SJCRH30 (cell line): Measurements from ENCODE around the gene PJA2. TPM values are rescaled to one million over a fixed set of nuclear protein-coding genes. Genes with fewer than 3 reads are reported as not detected.
A peak's percentile ranks its signal among the peaks of the same experiment; 100 is the strongest.
"Not testable (repeated sequence)": the region's sequence is repeated elsewhere in the genome, so short reads cannot be mapped to it uniquely, and the experiment has no call there.

Source experiments
- DNase-seq, 2 experiments: peaks; one replicate each; pipeline ENCODE4 v3.0.0-alpha.2; 2015 to 2020
- H3K27ac ChIP-seq: fragments of 250-450 bp; sonication (Bioruptor Pico); 2 replicates; pipeline ENCODE4 v1.5.1; 2020; ENCODE audit warnings: mild to moderate bottlenecking, moderate library complexity
- H3K27me3 ChIP-seq: fragments of 250-450 bp; sonication (Bioruptor Pico); 2 replicates; pipeline ENCODE4 v1.5.1; 2020; ENCODE audit warnings: mild to moderate bottlenecking, moderate library complexity
- H3K36me3 ChIP-seq: fragments of 250-450 bp; sonication (Bioruptor Pico); 2 replicates; pipeline ENCODE4 v1.5.1; 2020; ENCODE audit warnings: mild to moderate bottlenecking, moderate library complexity
- H3K4me1 ChIP-seq: fragments of 250-450 bp; sonication (Bioruptor Pico); 2 replicates; pipeline ENCODE4 v1.5.1; 2020; ENCODE audit warnings: mild to moderate bottlenecking, moderate library complexity
- H3K4me3 ChIP-seq: fragments of 250-450 bp; sonication (Bioruptor Pico); 2 replicates; pipeline ENCODE4 v1.5.1; 2020; ENCODE audit warnings: mild to moderate bottlenecking, moderate library complexity
- H3K9me3 ChIP-seq: fragments of 250-450 bp; sonication (Bioruptor Pico); replicated peaks from 2 replicates; pipeline ENCODE4 v1.5.1; 2020; ENCODE audit warnings: mild to moderate bottlenecking, moderate library complexity
- total RNA-seq: library from RNA; depleted of rRNA; stranded (reverse); fragments of >200 nt; shearing (Covaris generic); gene quantifications from 2 replicates; pipeline ENCODE4 v1.2.3, GENCODE V29; 2014; rRNA removed

PJA2 gene, protein sequence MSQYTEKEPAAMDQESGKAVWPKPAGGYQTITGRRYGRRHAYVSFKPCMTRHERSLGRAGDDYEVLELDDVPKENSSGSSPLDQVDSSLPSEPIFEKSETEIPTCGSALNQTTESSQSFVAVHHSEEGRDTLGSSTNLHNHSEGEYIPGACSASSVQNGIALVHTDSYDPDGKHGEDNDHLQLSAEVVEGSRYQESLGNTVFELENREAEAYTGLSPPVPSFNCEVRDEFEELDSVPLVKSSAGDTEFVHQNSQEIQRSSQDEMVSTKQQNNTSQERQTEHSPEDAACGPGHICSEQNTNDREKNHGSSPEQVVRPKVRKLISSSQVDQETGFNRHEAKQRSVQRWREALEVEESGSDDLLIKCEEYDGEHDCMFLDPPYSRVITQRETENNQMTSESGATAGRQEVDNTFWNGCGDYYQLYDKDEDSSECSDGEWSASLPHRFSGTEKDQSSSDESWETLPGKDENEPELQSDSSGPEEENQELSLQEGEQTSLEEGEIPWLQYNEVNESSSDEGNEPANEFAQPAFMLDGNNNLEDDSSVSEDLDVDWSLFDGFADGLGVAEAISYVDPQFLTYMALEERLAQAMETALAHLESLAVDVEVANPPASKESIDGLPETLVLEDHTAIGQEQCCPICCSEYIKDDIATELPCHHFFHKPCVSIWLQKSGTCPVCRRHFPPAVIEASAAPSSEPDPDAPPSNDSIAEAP
- total RNA-seq = 58.0 and 67.1 TPM in 2 replicates

DNA sequence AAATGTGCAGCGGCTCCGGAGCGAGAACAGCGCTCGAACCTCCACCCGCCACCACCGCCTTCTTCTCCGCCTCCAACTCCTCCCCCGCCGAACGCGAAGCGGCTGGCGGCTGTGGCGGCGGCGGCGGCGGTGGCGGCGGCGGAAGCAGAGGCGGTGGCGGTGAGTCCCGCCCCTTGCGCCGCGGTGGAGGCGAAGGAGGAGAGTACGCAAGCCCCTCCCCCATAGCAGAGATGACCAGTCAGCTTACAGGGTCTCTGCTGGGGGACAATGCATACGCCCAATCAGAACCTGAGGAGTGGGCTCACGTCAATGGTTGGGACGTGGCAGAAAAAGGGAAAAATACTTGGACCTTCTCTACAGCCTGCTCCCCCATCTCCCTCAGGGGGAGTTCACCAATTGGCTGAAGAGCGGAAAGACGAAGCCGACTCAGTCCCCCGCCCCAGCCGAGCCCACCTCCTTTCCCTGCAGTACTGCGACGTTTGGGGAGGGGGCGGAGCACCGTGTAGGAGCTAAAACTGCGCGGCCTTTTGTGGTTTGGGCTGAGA, at the start of gene PJA2:
TSS of gene PJA2 (minus strand) at position 131 of the 545 bp plus-strand sequence. CDS start 26,541 bp downstream, outside the sequence.
- peak; percentile 99 for DNase-seq
- Histone ChIP-seq H3K4me3 (peak within 1 kb of the TSS; percentile 93), H3K36me3 (no peaks in the 10 kb centered on the region), H3K27me3 (no peaks in the 10 kb centered on the region), H3K4me1 (peaks cover 29% of the 10 kb centered on the region), H3K27ac (peak within 1 kb of the TSS; percentile 85), H3K9me3 (no peaks in the 10 kb centered on the region)

DNA sequence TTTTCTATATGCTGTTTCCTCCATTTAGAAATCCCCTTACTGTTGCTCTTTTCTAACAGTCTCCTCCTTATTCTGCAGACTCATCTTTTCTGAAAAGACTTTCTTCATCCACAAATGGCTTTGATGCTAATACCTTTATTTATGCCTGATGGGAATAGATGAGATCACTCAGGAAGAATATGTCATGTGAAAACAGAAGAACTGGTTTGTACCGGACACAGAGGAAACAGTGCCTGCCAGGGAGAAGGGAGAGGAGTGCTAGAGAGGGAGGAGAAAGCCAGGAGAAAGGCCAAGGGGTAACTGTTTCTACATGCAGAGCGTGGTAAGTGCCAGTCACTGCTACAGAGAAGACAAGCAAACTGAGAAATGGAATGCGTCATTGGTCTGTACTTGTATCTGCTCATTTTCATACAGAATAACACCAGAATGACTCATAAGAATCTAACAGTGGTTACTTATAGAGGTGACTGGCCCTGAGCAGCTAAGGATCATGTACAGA, 45.9 kb upstream of the PJA2 start:
- no peak overlapping the region for H3K4me3 ChIP-seq
- no peaks in the 10 kb centered on the region for H3K36me3 ChIP-seq
- no peaks in the 10 kb centered on the region for H3K9me3 ChIP-seq
- H3K4me1 ChIP-seq = no peaks in the 10 kb centered on the region
- peak; percentile 37 to 49 for DNase-seq
- H3K27ac ChIP-seq = peak overlapping the region; percentile 3; the same call in 1 of the 2 replicates
- no peaks in the 10 kb centered on the region for H3K27me3 ChIP-seq

DNA sequence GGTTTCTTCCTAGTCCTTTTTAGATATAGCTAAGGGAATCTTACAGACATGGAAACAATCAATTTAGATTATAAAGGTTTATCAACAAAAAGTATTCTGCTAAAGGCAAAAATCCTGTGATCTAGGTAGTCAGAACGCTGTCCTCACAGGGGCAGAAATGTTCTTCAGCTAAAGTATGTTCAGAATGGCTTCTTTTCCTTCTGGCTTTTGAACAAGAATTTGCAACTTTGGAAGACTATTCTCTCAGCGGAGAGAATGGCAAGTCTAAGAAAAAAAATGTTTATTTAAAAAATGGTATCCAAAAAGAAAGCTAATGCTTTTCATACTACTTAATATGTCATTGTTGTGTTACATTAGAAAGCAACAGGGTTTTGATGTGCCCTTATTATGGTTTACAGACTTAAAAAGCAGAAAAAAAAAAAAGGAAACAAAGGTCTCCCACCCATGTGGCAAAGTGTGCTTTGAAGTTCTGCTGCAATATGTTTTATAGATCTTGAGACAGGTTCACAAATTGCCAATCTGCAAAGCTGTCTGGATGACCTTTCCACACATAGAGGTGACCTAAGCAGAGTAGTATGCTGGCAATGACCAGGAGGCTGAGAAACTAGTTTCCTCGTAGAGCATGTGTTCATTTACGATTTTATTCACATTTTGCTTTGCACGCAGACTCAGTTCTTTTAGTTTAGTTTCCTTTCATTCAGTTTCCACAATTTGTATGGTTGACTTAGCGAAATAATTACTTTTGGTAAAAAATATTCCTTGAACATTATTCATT, 45.1 kb upstream of the PJA2 start:
- Histone ChIP-seq H3K4me3 (no peak overlapping the region), H3K36me3 (no peaks in the 10 kb centered on the region), H3K9me3 (no peaks in the 10 kb centered on the region), H3K4me1 (no peaks in the 10 kb centered on the region), H3K27me3 (no peaks in the 10 kb centered on the region), H3K27ac (no peak overlapping the region)
- no peak for DNase-seq

- no peaks in the 10 kb centered on the region for H3K4me1 ChIP-seq
- no peaks in the 10 kb centered on the region for H3K9me3 ChIP-seq
- DNase-seq = no peak
- no peak overlapping the region for H3K27ac ChIP-seq
- H3K27me3 ChIP-seq = no peaks in the 10 kb centered on the region
- no peaks in the 10 kb centered on the region for H3K36me3 ChIP-seq
- no peak overlapping the region for H3K4me3 ChIP-seq
These were observed 43.5 kb upstream of the PJA2 start for GRCh38 chr5:109453251-109453650.

DNA sequence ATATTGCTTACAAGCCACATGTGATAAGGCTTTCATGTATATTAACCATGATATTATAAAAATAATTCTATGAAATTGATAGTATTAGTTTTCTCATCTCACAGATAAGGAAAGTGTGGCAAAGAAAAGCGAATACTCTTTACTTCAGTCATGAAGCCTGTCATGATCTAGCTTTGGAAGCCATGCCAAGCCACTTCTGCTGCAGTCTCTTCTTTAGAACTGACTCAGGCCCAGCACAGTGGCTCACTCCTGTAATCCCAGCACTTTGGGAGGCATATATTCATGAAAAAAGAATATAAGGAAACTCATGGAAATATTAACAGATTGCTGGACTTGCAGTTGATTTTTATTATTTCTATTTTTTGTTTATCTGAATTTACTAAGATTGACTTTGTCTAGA, 42.9 kb upstream of the PJA2 start:
- Histone ChIP-seq H3K27ac (no peak overlapping the region), H3K9me3 (no peaks in the 10 kb centered on the region), H3K4me1 (no peaks in the 10 kb centered on the region), H3K4me3 (no peak overlapping the region), H3K27me3 (no peaks in the 10 kb centered on the region), H3K36me3 (no peaks in the 10 kb centered on the region)
- DNase-seq = no peak

- no peaks in the 10 kb centered on the region for H3K9me3 ChIP-seq
- no peak overlapping the region for H3K4me3 ChIP-seq
- DNase-seq = no peak
- H3K27me3 ChIP-seq = no peaks in the 10 kb centered on the region
- no peaks in the 10 kb centered on the region for H3K36me3 ChIP-seq
- no peak overlapping the region for H3K27ac ChIP-seq
- H3K4me1 ChIP-seq = no peaks in the 10 kb centered on the region
These were observed 41.4 kb upstream of the PJA2 start for GRCh38 chr5:109451146-109451545.

GRCh38 chr5:109450129-109450877, 40.5 kb upstream of the PJA2 start:
- Histone ChIP-seq H3K4me1 (no peaks in the 10 kb centered on the region), H3K27me3 (no peaks in the 10 kb centered on the region), H3K4me3 (no peak overlapping the region), H3K27ac (no peak overlapping the region), H3K9me3 (no peaks in the 10 kb centered on the region), H3K36me3 (no peaks in the 10 kb centered on the region)
- no peak for DNase-seq

DNA sequence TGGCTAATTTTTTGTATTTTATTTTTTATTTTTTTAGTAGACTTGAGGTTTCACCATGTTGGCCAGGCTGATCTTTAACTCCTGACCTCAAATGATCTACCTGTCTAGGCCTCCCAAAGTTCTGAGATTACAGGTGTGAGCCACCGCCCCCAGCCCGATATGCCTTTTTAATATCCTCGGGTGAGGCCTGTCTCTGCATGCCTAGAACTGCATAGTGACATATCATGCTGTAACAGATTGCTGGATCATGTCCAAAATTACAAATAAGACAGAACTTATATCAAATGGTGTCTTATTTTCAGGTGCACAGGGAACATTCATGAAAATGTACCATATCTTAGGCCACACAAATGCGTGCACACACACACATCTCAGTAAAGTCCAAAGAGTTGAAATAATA, 39.1 kb upstream of the PJA2 start:
- Histone ChIP-seq H3K36me3 (no peaks in the 10 kb centered on the region), H3K9me3 (no peaks in the 10 kb centered on the region), H3K4me1 (no peaks in the 10 kb centered on the region), H3K4me3 (no peak overlapping the region), H3K27ac (no peak overlapping the region), H3K27me3 (no peaks in the 10 kb centered on the region)
- no peak for DNase-seq

- H3K36me3 ChIP-seq = no peaks in the 10 kb centered on the region
- H3K9me3 ChIP-seq = no peaks in the 10 kb centered on the region
- H3K4me3 ChIP-seq = no peak overlapping the region
- no peak for DNase-seq
- no peaks in the 10 kb centered on the region for H3K4me1 ChIP-seq
- no peaks in the 10 kb centered on the region for H3K27me3 ChIP-seq
- H3K27ac ChIP-seq = no peak overlapping the region
These were observed 29.8 kb upstream of the PJA2 start for GRCh38 chr5:109439590-109439989.

DNA sequence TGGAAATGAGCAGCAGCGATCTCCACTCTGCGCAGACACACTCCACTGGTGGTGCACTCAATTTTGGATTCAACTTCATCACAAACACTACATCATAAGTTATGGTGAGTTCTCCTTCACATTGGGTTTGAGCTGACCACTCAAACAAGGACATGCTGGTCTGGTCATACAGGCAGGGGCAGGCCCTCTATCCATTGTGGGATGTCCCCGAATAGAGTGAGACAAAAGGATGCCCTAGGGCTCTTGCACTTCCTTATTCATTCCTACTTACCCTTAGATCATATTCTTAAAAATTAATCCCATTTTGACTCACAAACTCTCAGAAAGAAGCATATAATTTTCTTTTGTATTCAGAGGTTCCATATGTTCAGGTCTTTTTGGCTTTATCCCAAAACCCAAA, 16.3 kb upstream of the PJA2 start:
- no peak for DNase-seq
- Histone ChIP-seq H3K27ac (no peak overlapping the region), H3K4me3 (no peak overlapping the region), H3K27me3 (no peaks in the 10 kb centered on the region), H3K9me3 (no peaks in the 10 kb centered on the region), H3K36me3 (no peaks in the 10 kb centered on the region), H3K4me1 (no peaks in the 10 kb centered on the region)

GRCh38 chr5:109425521-109425920, 15.7 kb upstream of the PJA2 start:
- not testable (repeated sequence) for H3K4me3 ChIP-seq, H3K27me3 ChIP-seq, H3K27ac ChIP-seq, H3K9me3 ChIP-seq, H3K4me1 ChIP-seq, H3K36me3 ChIP-seq, DNase-seq

DNA sequence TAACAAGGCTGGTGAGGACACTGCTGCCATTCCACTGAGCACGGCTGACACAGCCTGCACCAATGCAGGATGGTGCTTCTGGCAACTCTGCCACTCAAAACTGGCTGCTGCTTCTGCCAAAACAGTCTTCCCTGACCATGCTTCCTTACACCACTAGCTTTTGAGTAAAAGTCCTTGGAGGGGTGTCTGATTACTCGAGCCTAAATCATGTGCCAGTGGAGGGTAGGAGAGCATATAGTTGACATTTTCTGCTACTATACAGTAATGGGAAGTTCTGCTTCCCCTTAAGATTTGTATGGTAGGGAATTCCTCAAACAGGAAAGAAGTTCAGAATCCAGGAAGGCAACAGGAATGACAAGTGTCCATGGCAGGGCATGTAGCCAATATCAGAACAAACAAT, 12.2 kb upstream of the PJA2 start:
- Histone ChIP-seq H3K4me3 (no peak overlapping the region), H3K27me3 (no peaks in the 10 kb centered on the region), H3K36me3 (no peaks in the 10 kb centered on the region), H3K9me3 (no peaks in the 10 kb centered on the region), H3K4me1 (no peaks in the 10 kb centered on the region), H3K27ac (no peak overlapping the region)
- DNase-seq = no peak

DNA sequence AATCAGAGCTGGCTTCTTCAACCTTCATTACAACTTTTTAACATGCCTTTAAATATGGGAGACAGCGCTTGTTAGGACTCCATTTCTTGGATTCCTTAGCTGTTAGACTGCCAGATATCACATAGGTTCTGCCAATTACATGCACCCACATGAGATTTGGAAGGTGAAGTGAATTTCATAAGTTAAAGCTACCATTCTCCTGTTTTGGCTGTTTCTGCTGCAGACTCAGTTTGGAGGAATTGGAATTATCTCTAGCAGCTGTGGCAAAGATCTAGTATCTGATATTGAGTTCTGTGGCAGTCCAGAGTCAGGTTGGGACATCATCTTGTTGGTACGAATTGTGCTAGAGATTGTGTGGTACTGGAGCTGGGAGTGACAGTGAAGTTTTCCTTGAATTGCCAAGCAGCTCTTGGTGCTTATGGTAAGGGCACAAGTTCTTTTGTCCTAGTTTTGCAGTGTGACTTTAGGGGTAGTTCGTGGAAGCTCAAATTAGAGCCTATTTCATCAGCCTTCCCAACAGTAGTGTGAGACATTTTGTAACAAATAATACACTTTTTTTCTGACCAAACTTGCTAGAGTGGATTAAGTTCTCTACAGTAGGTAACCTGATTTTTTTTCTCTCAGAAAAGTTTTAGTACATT, 9.1 kb upstream of the PJA2 start:
- Histone ChIP-seq H3K9me3 (0 out of 2 replicates have a peak, but pooled peaks cover 8% of the 10 kb centered on the region), H3K4me1 (no peaks in the 10 kb centered on the region; the same call in 1 of the 2 replicates), H3K27me3 (no peaks in the 10 kb centered on the region), H3K27ac (no peak overlapping the region), H3K36me3 (no peaks in the 10 kb centered on the region), H3K4me3 (no peak overlapping the region)
- DNase-seq = no peak
